Measurements from ENCODE around the gene KRT33A.

DNA sequence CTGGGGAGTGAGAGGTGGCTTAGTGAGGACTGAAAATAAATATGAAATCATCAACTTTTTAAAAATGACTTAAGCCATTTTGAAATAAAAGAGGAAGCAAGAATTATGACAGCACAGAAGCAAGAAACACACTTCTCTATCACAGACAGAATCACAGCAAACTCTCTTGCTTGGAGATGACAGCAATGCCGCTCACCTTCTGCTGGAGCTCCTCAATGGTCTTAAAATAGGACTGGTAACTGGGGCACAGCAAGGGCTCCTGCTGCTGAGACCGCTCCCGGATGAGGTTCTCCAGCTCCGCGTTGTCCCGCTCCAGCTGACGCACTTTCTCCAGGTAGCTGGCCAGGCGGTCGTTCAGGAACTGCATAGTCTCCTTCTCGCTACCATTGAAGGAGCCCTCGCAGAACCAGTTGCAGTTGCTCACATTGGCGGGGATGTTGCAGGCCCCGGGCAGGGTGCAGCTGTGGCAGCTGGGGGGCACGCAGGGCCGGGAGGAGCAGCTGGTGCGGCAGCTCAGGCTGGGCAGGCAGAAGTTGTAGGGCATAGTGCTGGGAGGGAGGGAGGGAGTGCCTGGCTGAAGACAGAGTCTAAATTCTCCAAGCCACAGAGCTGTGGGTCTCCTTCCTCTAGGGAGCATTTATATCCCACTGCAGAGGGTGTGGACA lies 46.5 kb upstream of the KRT33A start, which contains the start of gene KRT31:
- TF ChIP-seq, protein P1, sequence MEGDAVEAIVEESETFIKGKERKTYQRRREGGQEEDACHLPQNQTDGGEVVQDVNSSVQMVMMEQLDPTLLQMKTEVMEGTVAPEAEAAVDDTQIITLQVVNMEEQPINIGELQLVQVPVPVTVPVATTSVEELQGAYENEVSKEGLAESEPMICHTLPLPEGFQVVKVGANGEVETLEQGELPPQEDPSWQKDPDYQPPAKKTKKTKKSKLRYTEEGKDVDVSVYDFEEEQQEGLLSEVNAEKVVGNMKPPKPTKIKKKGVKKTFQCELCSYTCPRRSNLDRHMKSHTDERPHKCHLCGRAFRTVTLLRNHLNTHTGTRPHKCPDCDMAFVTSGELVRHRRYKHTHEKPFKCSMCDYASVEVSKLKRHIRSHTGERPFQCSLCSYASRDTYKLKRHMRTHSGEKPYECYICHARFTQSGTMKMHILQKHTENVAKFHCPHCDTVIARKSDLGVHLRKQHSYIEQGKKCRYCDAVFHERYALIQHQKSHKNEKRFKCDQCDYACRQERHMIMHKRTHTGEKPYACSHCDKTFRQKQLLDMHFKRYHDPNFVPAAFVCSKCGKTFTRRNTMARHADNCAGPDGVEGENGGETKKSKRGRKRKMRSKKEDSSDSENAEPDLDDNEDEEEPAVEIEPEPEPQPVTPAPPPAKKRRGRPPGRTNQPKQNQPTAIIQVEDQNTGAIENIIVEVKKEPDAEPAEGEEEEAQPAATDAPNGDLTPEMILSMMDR (IDR thresholded peaks at IDR 0.05): no peak
- no peak for TF ChIP-seq POLR2A (IDR thresholded peaks at IDR 0.05)
- TF ChIP-seq EP300 (IDR thresholded peaks at IDR 0.05): no peak
- TF ChIP-seq POLR2AphosphoS5 (IDR thresholded peaks at IDR 0.05): no peak
